Measurements from ENCODE around the gene ROR2.
"Not testable (repeated sequence)": the region's sequence is repeated elsewhere in the genome, so short reads cannot be mapped to it uniquely, and the experiment has no call there.

The ROR2 gene

GRCh38 chr9:91572044-91572443 lies 378.0 kb downstream of the ROR2 start:
- no peak for DNase-seq (ENCODE audit: low read depth in 2 of 2)

DNA sequence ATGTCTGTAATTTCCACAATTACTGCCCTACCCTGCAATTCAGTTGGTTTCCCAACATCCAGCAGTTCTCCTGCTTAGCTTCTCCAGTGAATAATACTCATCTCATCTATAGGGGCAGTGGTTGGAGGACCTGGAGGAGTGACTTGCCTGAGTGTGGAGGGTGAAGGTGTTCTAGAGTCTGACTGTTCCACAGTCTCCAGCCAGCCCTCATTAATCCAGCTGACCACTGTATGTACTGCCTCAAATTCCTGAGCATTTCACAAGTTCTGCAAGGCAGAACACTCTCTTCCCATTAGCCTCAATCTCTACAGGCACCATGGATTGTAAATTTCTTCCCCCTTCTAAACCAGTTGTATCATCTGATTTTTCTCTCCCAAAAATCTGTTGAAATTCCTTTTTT lies 379.0 kb downstream of the ROR2 start:
- DNase-seq (ENCODE audit: low read depth in 2 of 2): no peak

GRCh38 chr9:91567642-91568274 lies 382.3 kb downstream of the ROR2 start:
- no peak for DNase-seq (ENCODE audit: low read depth in 2 of 2)

GRCh38 chr9:91564081-91564670 lies 385.9 kb downstream of the ROR2 start:
- no peak for DNase-seq (ENCODE audit: low read depth in 2 of 2)

DNA sequence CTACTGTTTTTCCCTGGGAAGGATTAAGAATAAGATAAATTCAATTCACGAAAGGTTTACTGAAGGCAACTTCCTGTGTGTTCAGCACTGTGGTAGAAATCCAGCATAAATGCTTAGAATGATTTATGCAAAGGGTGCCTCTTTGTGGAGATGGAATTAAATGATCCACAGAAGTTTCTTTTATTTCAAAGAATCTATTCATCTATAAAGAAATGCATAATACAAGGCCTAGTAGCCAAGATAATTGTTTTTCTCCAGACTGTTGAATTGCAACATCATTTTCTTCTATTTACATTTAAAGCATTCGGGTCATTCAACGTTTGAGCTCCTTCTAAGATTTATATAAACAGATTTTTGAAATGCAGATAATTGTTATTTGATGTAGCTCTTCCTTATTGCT lies 387.6 kb downstream of the ROR2 start:
- no peak for DNase-seq (ENCODE audit: low read depth in 2 of 2)

DNA sequence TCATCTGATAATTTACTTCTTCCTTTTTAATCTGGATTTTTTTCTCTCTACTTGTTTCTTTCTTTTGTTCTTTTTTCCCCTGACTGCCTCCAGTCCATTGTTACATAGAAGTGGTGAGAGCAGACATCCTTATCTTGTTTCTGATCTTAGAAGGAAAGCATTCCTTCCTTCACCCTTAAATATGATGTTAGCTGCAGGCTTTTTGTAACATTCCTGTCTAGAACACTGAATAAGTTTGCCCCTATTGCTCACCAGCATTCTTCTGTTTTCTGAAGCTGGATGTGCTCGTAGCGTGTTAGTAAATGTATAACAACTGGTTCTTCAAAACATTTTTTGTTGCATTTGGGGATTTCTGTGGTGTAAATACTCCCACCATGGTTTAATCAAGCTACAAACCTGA lies 389.7 kb downstream of the ROR2 start:
- DNase-seq (ENCODE audit: low read depth in 2 of 2): no peak

GRCh38 chr9:91558879-91559278 lies 391.1 kb downstream of the ROR2 start:
- DNase-seq (ENCODE audit: low read depth in 2 of 2): no peak

DNA sequence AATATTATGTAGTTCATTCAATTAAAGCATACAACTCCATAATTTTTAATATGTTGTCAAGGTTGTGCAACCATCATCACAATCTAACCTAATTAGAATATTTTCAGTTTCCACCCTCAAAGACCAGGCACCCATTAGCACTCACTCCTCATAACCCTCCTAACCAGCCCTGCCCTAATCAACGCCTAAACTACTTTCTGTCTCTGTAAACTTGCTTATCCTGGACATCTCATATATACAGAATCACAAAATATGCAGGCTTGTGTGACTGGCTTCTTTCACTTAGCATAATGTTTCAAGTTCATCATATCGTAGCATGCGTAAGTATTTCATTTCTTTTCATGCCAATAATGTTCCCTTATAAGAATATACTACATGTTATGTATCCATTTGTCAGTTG lies 391.6 kb downstream of the ROR2 start:
- no peak for DNase-seq (ENCODE audit: low read depth in 2 of 2)

DNA sequence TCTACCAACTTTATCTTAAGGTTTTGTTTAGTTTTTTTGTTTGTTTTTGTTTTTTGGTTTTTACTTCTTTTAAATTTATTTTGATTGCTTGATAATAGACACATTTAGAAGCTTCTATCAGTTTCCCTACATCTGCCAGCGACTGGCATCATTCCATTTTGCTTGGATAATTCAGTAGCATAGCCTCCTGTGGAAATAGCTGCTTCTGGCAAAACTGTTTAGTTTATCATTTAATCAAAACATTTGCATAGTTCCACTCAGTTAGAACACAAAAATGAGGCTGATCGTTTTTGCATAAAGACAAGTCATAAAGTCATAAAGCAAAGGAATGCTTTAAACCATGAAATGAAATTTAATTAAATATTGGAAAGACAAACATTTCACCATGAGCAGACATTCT lies 392.7 kb downstream of the ROR2 start:
- no peak for DNase-seq (ENCODE audit: low read depth in 2 of 2)

DNA sequence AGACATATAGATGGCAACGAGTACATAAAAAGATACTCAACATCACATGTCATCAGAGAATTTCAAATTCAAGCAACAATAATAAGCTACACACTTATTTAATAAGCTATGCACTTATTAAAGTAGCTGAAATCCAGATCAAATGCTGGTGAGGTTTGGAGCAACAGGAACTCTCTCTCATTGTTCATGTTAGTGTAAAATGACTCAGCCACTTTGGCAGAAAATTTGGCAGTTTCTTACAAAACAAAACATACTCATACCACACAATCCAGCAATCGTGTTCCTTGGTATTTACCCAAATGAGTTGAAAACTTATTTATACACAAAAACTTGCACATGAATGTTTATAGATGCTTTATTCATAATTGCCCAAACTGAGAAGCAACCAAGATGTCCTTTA lies 394.9 kb downstream of the ROR2 start:
- no peak for DNase-seq (ENCODE audit: low read depth in 2 of 2)

- DNase-seq (ENCODE audit: low read depth in 2 of 2): no peak
These were observed 400.9 kb downstream of the ROR2 start for GRCh38 chr9:91549177-91549576.

DNA sequence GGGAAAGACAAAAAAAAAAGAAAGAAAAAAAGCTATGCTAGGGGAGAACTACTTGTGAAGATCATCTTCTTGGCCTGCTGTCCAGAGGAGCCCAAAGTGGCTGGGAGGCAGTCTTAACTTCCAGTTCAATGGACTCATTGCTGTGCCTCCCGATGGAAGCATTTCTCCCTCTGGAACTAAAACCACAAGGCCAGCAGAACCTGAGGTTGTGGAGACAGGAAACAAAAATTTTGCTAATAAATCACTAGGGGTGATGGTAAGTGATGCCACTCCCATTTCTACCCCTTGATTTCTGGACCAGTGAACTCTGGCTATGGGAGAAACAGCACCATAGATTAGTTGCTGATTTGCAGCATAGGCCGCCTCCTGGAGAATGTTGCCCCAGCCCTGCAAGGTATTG lies 402.9 kb downstream of the ROR2 start:
- no peak for DNase-seq (ENCODE audit: low read depth in 2 of 2)

DNA sequence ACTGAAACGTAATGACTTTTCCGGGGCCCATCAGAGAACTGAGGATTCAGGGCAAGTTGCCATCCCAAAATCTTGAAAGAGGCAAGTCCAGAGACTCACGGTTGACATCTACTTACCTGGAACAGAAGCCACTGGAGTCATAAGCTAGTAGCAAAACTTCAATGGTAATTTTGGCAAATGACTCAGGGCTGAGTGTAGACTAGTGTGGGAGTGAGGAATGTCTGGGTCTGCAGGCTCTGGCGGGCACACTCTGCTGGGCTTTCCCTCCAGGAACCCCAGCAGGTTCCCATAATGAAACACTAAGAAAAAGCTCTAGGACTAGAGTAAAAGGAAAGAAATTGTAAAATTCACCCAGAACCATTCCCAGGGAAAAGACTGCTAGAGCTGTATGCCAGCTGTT lies 403.5 kb downstream of the ROR2 start:
- no peak for DNase-seq (ENCODE audit: low read depth in 2 of 2)

GRCh38 chr9:91541734-91542133 lies 408.3 kb downstream of the ROR2 start:
- DNase-seq (ENCODE audit: low read depth in 2 of 2): no peak

DNA sequence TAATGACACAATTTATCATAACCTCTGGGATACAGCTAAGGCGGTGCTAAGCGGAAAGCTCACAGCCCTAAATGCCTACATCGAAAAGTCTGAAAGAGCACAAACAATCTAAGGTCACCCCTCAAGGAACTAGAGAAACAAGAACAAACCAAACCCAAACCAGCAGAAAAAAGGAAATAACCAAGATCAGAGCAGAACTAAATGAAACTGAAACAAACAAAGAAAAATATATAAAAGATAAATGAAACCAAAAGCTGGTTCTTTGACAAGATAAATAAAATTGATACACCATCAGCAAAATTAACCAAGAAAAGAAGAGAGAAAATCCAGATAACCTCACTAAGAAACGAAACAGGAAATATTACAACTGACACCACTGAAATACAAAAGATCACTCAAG lies 409.5 kb downstream of the ROR2 start:
- not testable (repeated sequence) for DNase-seq (ENCODE audit: low read depth in 2 of 2)

- no peak for DNase-seq (ENCODE audit: low read depth in 2 of 2)
These were observed 413.8 kb downstream of the ROR2 start for GRCh38 chr9:91536211-91536691.

DNA sequence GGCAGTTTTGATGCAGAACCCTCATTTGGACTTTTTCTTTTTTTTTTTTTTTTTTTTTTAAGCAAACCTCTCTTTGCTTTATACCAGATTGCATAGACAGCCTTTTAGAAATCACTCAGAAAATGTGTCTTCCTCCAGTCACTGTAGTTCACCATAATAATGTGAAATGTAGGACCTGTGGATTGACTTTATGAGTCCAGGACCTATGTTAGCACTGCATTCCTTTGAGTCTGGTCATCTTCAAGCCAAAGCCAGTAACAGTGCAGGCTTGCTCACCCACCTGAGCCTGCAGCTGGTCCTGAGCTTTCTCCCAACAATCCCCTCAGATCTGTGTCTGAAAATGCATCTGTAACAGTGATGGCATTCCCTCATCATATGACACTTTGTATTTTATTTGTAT lies 415.7 kb downstream of the ROR2 start:
- DNase-seq (ENCODE audit: low read depth in 2 of 2): no peak

GRCh38 chr9:91533382-91533781 lies 416.6 kb downstream of the ROR2 start:
- DNase-seq (ENCODE audit: low read depth in 2 of 2): no peak

GRCh38 chr9:91532325-91532724 lies 417.7 kb downstream of the ROR2 start:
- DNase-seq (ENCODE audit: low read depth in 2 of 2): no peak

- DNase-seq (ENCODE audit: low read depth in 2 of 2): no peak
These were observed 419.2 kb downstream of the ROR2 start for GRCh38 chr9:91530829-91531228.

DNA sequence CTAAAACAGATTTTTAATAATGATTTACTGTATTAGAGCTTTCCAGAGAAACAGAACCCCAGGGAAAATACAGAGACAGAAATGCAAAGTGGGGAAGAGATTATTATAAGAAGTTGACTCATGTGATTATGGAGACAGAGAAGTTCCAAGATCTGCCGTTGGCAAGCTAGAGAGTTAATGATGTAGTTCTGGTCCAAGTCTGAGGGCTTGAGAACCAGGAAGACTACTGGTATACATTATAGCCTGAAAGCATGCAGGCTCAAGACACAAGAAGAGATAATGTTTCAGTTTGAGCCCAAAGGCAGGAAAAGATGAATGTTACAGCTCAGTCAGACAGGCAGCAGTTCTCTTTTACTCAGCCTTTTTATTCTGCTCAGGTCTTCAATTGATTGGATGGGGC lies 427.5 kb downstream of the ROR2 start:
- no peak for DNase-seq (ENCODE audit: low read depth in 2 of 2)

DNA sequence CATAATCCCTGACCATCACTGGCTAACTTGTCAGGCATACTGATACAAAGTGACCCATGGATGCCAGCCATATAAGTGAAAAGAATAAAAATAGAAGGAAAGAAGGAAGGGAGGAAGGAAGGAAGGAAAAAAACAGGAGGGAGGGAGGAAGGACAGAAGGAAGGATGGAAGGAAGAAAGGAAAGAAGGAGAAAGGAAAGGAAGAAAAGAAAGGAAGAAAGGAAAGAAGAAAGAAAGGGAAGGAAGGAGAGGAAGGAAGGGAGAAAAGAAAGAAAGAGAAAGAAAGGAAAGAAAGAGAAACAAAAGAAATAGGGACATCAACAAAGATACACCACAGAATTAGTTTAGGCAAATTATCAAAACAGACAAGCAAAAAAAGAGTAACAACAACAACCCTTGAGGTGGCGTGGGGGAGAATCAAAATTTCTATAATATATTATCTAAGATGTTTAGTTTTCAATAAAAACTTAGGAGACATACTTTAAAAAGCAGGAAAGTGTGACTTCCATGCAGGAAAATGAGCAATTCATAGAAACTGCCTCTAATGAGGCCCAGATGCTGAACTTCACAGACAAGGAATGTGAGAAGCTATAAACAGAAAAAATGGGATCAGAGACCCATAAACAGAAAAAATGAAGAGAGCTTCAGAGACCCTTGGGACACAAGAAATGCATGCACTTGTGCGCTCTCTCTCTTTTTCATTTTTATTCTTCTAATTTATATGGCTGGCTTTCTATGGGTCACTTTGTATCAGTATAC lies 430.3 kb downstream of the ROR2 start:
- DNase-seq (ENCODE audit: low read depth in 2 of 2): no peak

DNA sequence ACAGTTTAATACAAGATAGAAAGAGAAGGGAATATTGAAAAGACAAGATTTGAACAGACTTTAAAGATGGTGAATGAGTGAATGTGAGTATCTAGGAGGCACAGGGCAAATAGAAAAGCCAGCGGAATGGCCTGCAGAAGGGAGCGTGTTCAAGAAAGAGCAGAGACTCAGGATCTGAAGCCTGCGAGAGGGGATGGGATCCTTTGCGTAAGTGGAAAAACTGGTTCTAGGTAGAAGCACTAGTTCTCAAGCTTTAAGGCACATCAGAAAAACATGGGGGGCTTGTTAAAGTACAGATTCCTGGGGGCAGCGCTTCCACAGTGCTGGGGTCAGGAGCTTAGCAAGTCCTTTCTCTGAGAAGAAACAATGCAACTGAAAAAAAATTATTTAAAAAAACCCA lies 431.6 kb downstream of the ROR2 start:
- no peak for DNase-seq (ENCODE audit: low read depth in 2 of 2)

Data from stimulated activated CD4-positive, alpha-beta T cell treated with anti-CD3 and anti-CD28 coated beads, Interleukin-4, amount 100 ng/mL, for 48 hours (primary cell).